ENCODE results near the gene CPNE2.

CPNE2 gene

GRCh38 chr16:57138281-57138935 is 46.0 kb downstream of the CPNE2 start:
- H3K4me1 ChIP-seq (ENCODE audit: insufficient read depth, low read length, severe bottlenecking): peaks cover 19% of the 10 kb centered on the region
- H2AFZ ChIP-seq (ENCODE audit: low read length): no peak overlapping the region
- no peaks in the 10 kb centered on the region for H3K36me3 ChIP-seq (ENCODE audit: insufficient read depth, low read length)
- no peaks in the 10 kb centered on the region for H4K20me1 ChIP-seq (ENCODE audit: insufficient read depth, low read length)
- H3K27me3 ChIP-seq (ENCODE audit: insufficient read depth, low read length): no peaks in the 10 kb centered on the region
- H3K4me3 ChIP-seq (ENCODE audit: low read depth, low read length, poor library complexity, severe bottlenecking): no peak overlapping the region
- H3K9me2 ChIP-seq (ENCODE audit: low read depth, low read length): no peaks in the 10 kb centered on the region
- TF ChIP-seq EZH2 (IDR thresholded peaks at IDR 0.05; ENCODE audit: borderline replicate concordance, low read length): no peak
- TF ChIP-seq, protein P1, sequence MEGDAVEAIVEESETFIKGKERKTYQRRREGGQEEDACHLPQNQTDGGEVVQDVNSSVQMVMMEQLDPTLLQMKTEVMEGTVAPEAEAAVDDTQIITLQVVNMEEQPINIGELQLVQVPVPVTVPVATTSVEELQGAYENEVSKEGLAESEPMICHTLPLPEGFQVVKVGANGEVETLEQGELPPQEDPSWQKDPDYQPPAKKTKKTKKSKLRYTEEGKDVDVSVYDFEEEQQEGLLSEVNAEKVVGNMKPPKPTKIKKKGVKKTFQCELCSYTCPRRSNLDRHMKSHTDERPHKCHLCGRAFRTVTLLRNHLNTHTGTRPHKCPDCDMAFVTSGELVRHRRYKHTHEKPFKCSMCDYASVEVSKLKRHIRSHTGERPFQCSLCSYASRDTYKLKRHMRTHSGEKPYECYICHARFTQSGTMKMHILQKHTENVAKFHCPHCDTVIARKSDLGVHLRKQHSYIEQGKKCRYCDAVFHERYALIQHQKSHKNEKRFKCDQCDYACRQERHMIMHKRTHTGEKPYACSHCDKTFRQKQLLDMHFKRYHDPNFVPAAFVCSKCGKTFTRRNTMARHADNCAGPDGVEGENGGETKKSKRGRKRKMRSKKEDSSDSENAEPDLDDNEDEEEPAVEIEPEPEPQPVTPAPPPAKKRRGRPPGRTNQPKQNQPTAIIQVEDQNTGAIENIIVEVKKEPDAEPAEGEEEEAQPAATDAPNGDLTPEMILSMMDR (IDR thresholded peaks at IDR 0.05; ENCODE audit: low read length): no peak
- H3K9me3 ChIP-seq (ENCODE audit: low read length): no peaks in the 10 kb centered on the region
- H3F3A ChIP-seq (ENCODE audit: insufficient read depth, low read length): no peaks in the 10 kb centered on the region
- no peak overlapping the region for H3K4me2 ChIP-seq (ENCODE audit: low read length)
- H3K9ac ChIP-seq (ENCODE audit: low read length): no peak overlapping the region
- no peaks in the 10 kb centered on the region for H3K79me2 ChIP-seq (ENCODE audit: insufficient read depth, low read length)
- H3K27ac ChIP-seq (ENCODE audit: low read depth, low read length, poor library complexity, severe bottlenecking): no peak overlapping the region

GRCh38 chr16:57140931-57141668 is 48.7 kb downstream of the CPNE2 start:
- H3K36me3 ChIP-seq (ENCODE audit: insufficient read depth, low read length): no peaks in the 10 kb centered on the region
- H3K27ac ChIP-seq (ENCODE audit: low read depth, low read length, poor library complexity, severe bottlenecking): no peak overlapping the region
- no peak overlapping the region for H2AFZ ChIP-seq (ENCODE audit: low read length)

DNA sequence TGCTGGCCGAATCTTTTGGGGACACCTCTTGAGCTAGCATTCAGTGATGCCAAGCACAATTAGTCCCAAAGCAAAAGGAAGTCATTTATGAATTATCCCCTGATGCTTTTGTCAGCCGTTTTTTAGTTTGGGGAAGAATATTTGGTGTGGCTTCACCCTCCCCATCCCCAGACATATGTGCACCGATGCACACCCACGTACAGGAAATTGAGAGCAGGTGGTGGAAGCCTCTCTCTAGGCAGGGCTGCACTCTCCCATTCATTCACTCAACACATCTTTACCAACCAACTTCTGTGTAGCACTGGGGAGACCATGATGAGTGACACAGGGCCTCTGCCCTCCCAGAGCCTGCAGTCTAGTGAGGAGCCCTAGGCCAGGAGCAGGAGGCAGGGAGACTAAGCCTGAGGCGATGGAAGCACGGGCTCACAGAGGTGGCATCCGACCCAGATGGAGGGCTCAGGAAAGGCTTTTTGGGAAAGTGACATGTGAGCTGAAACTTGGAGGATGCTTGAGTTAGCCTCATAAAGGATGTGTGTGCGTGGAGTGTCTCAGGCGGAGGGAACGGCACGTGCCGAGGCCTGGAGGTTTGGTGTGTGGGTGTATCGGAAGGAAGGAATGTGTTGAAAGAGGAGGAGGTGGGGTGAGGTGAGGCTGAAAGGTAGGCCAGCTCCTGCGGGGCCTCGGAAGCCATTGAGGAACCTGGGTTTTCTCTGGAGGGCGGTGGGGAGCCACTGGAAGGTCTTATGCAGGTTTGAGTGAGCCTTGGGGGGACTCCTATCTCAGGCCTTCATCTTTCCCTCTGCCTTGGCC is 49.6 kb downstream of the CPNE2 start:
- H3K36me3 ChIP-seq (ENCODE audit: insufficient read depth, low read length): no peaks in the 10 kb centered on the region
- H3K9ac ChIP-seq (ENCODE audit: low read length): no peak overlapping the region
- TF ChIP-seq, protein P1 (IDR thresholded peaks at IDR 0.05; ENCODE audit: low read length): no peak
- H2AFZ ChIP-seq (ENCODE audit: low read length): no peak overlapping the region
- no peaks in the 10 kb centered on the region for H3K9me3 ChIP-seq (ENCODE audit: low read length)
- H3K4me2 ChIP-seq (ENCODE audit: low read length): no peak overlapping the region
- H4K20me1 ChIP-seq (ENCODE audit: insufficient read depth, low read length): no peaks in the 10 kb centered on the region
- no peaks in the 10 kb centered on the region for H3K79me2 ChIP-seq (ENCODE audit: insufficient read depth, low read length)
- H3K27me3 ChIP-seq (ENCODE audit: insufficient read depth, low read length): no peaks in the 10 kb centered on the region
- H3K27ac ChIP-seq (ENCODE audit: low read depth, low read length, poor library complexity, severe bottlenecking): no peak overlapping the region
- H3K4me3 ChIP-seq (ENCODE audit: low read depth, low read length, poor library complexity, severe bottlenecking): no peak overlapping the region
- no peaks in the 10 kb centered on the region for H3K9me2 ChIP-seq (ENCODE audit: low read depth, low read length)
- no peaks in the 10 kb centered on the region for H3F3A ChIP-seq (ENCODE audit: insufficient read depth, low read length)
- peaks cover 2% of the 10 kb centered on the region for H3K4me1 ChIP-seq (ENCODE audit: insufficient read depth, low read length, severe bottlenecking)

More at GRCh38 chr16:57140931-57141668, 48.7 kb downstream of the CPNE2 start:
- Histone ChIP-seq H3K9ac (ENCODE audit: low read length) (no peak overlapping the region), H3K4me3 (ENCODE audit: low read depth, low read length, poor library complexity, severe bottlenecking) (no peak overlapping the region), H3K9me3 (ENCODE audit: low read length) (no peaks in the 10 kb centered on the region), H3K79me2 (ENCODE audit: insufficient read depth, low read length) (no peaks in the 10 kb centered on the region), H3K4me1 (ENCODE audit: insufficient read depth, low read length, severe bottlenecking) (peaks cover 5% of the 10 kb centered on the region), H3K9me2 (ENCODE audit: low read depth, low read length) (no peaks in the 10 kb centered on the region), H4K20me1 (ENCODE audit: insufficient read depth, low read length) (no peaks in the 10 kb centered on the region), H3K27me3 (ENCODE audit: insufficient read depth, low read length) (no peaks in the 10 kb centered on the region), H3F3A (ENCODE audit: insufficient read depth, low read length) (no peaks in the 10 kb centered on the region), H3K4me2 (ENCODE audit: low read length) (no peak overlapping the region)
- TF ChIP-seq, protein P1 (IDR thresholded peaks at IDR 0.05; ENCODE audit: low read length): no peak
- TF ChIP-seq EZH2 (IDR thresholded peaks at IDR 0.05; ENCODE audit: borderline replicate concordance, low read length): no peak

All from OCI-LY1 (cell line).